ENCODE results near the gene MROH9.
"Not testable (repeated sequence)": the region's sequence is repeated elsewhere in the genome, so short reads cannot be mapped to it uniquely, and the experiment has no call there.

Gene MROH9, protein sequence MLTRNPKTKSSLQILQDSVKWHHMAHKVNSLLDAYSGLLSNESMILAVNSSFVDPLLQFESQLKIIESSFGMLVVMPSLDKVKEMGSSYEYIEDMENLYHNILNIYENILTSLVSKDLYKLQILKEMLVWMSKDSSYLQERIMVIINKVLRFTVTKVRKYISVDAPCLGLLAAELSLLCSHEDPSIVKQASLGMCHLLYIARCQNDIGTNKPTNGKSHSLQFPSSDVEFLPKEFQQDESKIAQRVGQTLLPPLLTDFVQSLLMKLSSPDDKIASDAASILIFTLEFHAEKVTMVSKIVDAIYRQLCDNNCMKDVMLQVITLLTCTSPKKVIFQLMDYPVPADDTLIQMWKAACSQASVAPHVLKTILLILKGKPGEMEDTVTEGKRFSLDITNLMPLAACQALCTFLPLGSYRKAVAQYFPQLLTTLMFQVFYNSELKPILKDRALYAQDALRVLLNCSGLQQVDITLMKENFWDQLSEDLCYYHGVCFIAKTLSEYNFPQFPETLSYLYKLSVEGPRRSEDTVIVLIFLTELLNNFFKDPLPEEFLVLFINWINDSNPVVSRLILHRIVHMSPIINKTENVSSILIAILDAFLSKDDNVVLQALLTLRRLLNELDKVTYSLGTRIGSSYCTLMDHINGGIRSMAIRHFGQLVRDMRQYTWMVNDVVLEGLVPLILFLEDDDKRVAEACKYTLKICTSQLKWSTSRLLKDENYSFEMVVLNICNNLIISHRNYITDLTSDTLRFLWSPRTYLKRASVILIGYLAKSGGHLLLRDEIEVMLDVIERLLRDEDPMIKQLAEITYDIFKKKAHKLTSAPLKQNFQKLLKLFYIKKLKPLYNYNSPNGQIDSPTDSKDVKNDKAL

GRCh38 chr1:170935231-170935630 is at the start of gene MROH9:
TSS of gene MROH9 (plus strand) at chr1:170935534. CDS start at chr1:170945557, 10,023 bp downstream.
- DNase-seq = no peak

- DNase-seq = no peak
These were observed 49.8 kb upstream of the MROH9 start for GRCh38 chr1:170885551-170885950.

DNA sequence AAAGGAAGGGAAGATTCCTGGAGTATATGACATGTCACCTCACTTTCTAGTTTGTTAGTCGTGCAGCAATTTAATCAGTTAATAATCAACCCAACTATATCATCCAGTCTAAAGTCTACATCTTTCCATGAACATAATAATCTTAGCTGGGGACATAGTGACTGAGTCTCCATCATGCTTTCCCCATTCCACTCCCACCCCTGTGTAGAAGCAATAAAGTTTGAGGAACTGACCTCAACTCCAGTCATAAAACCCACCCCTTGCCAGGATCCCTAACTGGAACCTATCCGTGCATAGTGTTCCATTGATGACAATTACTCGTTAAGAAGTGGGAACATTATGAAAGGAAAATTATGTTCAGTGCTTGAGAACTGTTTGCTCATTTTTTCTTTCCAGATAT is 48.9 kb upstream of the MROH9 start:
- DNase-seq = no peak

GRCh38 chr1:170887726-170888125 is 47.6 kb upstream of the MROH9 start:
- no peak for DNase-seq

GRCh38 chr1:170891872-170892271 is 43.5 kb upstream of the MROH9 start:
- DNase-seq = no peak

- DNase-seq = no peak
These were observed 41.6 kb upstream of the MROH9 start for GRCh38 chr1:170893655-170894297.

GRCh38 chr1:170903961-170904360 is 31.4 kb upstream of the MROH9 start:
- no peak for DNase-seq

DNA sequence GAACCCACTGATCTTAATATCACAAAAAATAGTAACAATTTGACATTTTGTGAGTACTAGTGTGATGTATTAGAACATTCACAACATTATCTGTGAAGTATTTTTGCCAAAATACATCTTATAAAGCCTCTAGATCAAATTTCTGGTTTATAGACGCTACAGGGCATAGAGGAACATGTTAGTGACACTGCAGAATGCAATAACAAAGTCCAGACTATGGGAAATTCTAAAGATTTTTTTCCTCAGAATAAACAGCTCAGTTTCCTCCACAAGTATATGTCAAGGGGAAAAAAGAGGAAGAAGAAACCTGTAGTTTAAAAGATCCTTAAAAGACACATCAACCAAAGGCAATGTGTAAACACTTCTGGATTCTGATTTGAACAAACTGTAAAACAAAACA is 26.4 kb upstream of the MROH9 start:
- DNase-seq = no peak

GRCh38 chr1:170910273-170910672 is 25.1 kb upstream of the MROH9 start:
- no peak for DNase-seq

DNA sequence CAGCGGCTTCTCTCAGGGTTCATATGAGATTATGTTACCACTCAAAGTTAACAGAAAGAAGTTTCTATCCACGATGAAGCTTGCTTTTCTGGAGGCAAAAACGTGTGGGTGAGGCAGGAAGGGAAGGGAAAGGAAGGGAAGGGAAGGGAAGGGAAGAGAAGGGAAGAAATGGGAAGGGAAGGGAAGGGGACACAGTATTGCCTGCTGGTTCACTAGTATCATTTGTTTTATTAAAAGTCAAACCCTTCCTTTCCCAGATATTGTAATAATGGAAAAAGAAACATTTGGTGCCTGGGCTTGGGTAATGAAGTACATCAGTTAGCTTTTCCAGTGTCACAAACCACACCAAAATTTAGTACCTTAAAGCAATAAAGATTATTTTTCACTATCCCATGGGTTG is 18.0 kb upstream of the MROH9 start:
- DNase-seq = no peak

GRCh38 chr1:170924656-170925055 is 10.7 kb upstream of the MROH9 start:
- not testable (repeated sequence) for DNase-seq

- DNase-seq = no peak
These were observed 7.1 kb upstream of the MROH9 start for GRCh38 chr1:170927955-170928840.

DNA sequence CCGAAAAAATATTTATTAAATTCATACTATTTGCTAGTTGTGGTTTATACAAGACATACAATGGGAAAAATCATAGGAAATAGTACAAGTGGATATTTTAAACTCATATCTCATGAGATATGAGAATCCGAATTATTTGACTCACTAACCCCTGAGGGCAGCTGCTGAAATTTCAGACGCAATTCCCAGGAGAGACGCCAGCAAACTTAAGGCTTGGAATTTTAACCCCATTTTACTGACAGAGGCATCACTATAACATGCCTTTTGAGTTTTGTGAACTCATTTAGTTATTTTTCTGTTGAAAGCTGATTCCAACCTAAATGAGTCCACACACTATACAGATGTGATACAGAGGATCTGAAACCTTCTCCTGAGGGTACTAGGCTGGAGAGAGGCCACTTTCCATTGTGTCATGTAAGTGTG is 5.9 kb upstream of the MROH9 start:
- no peak for DNase-seq

GRCh38 chr1:170929835-170930554 is 5.3 kb upstream of the MROH9 start:
- DNase-seq = peak in 5 of 14 donors; percentile 0 to 11 (median 1)

DNA sequence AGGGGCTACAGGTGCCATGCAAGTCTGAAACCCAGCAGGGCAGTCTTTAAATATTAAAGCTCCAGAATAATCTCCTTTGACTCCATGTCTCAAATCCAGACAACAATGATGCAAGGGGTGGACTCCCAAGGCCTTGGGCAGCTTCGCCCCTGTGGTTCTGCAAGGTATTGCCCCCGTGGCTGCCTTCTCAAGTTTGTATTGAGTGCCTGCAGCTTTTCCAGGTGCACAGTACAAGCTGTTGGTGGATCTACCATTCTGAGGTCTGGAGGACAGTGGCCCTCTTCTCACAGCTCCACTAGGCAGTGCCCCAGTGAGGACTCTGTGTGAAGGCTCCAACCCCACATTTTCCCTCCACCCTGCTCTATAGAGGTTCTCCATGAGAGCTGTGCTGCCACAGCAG is 3.7 kb upstream of the MROH9 start:
- DNase-seq = no peak

DNA sequence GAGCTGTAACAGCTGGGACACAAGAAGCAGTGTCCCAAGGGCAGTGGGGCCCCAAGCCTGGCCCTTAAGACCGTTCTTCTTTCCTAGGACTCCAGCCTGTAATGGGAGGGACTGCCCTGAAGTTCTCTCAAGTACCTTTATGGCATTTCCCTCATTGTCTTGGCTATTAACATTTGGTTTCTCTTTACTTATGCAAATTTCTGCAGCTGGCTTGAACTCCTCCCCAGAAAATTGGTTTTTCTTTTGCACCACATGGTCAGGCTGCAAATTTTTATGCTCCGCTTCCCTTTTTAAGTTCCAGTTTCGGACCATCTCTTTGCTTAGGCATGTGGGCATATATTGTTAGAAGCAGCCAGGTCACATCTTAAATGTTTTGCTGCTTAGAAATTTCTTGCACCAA is 3.1 kb upstream of the MROH9 start:
- no peak for DNase-seq

GRCh38 chr1:170938281-170938680 is 2.9 kb downstream of the MROH9 start:
- DNase-seq = no peak

DNA sequence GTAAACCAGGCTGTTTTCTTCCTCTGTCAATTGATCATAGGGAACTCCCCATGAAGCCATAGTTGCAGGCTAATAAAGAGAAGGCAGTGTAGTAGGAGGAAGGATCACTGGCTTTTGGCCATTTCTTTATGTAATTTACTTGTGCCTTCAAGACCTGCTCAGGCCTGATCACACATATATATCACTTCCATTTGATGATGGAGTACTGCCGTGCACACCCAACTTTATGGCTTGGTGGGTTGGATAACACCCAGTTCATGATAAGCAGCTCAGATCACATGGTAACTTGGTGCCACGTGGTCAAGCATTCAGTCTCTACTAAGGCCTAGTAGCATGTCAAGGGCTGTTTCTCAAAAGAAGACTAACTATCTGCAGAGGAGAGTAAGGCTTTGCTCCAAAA is 4.1 kb downstream of the MROH9 start:
- no peak for DNase-seq

GRCh38 chr1:170951744-170952143 is 16.4 kb downstream of the MROH9 start:
- not testable (repeated sequence) for DNase-seq

GRCh38 chr1:170959385-170959784 is 24.1 kb downstream of the MROH9 start:
- no peak for DNase-seq

- DNase-seq = no peak
These were observed 29.2 kb downstream of the MROH9 start for GRCh38 chr1:170964506-170964905.

Measured in C1 segment of cervical spinal cord (tissue), 14 donors.